GM12872 (cell line): ENCODE results near the gene POLR2E.

ENCODE experiments used
- CTCF ChIP-seq: IDR thresholded peaks from 3 replicates; pipeline ENCODE4 v1.5.1; 2011; ENCODE audit warnings: low read depth, mild to moderate bottlenecking, low read length, moderate library complexity; ENCODE audit not compliant: insufficient read depth

POLR2E gene

GRCh38 chr19:1050989-1051788 lies 44.0 kb downstream of the POLR2E start:
- TF ChIP-seq CTCF = no peak

DNA sequence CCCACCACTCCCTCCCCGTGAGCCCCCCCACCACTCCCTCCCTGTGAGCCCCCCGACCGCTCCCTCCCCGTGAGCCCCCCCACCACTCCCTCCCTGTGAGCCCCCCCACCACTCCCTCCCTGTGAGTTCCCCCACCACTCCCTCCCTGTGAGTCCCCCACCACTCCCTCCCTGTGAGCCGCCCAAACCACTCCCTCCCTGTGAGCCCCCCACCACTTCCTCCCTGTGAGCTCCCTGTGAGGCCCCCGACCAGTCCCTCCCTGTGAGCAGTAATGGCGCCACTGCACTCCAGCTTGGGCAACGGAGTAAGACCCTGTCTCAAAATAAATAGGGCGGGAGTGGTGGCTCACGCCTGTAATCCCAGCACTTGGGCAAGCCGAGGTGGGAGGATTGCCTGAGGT lies 45.4 kb downstream of the POLR2E start:
- no peak for TF ChIP-seq CTCF

GRCh38 chr19:1049106-1049505 lies 46.1 kb downstream of the POLR2E start:
- TF ChIP-seq CTCF = no peak

DNA sequence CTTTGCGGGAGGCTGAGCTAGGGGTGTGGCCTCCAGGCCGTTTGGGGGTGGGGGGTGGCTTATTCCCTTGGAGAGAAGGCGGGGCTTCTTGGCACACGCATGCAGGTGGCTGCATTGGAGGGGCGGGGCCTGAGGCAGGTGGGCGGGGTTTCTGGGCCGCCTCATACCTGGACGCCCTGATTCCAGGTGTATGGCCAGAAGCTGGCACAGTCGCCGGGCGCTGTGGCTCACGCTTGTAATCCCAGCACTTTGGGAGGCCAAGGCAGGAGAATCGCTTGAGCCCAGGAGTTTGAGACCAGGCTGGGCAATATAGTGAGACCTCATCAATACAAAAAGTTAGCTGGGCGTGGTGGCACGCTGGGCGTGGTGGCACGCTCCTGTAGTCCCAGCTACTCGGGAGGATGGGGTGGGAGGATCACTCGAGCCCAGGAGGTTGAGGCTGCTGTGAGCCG lies 47.5 kb downstream of the POLR2E start:
- no peak for TF ChIP-seq CTCF

DNA sequence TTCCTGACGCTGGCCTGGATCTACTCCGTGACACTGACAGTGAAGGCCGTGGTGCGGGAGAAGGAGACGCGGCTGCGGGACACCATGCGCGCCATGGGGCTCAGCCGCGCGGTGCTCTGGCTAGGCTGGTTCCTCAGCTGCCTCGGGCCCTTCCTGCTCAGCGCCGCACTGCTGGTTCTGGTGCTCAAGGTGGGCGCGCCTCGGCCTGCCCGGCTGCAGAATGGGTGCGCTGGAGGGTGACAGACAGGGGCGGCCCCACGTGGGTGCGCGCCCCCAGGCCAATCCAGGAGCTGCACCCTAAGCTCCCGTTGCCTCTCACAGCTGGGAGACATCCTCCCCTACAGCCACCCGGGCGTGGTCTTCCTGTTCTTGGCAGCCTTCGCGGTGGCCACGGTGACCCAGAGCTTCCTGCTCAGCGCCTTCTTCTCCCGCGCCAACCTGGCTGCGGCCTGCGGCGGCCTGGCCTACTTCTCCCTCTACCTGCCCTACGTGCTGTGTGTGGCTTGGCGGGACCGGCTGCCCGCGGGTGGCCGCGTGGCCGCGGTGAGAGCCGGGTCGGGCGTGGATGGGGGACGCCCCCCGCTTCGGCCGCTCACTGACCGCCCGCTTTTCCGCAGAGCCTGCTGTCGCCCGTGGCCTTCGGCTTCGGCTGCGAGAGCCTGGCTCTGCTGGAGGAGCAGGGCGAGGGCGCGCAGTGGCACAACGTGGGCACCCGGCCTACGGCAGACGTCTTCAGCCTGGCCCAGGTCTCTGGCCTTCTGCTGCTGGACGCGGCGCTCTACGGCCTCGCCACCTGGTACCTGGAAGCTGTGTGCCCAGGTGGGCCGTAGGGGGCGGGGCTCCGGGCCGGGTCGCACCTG lies 48.1 kb downstream of the POLR2E start:
- TF ChIP-seq CTCF = no peak

GRCh38 chr19:1046117-1046626 lies 49.0 kb downstream of the POLR2E start:
- no peak for TF ChIP-seq CTCF

GRCh38 chr19:1045247-1045603 lies 50.0 kb downstream of the POLR2E start:
- no peak for TF ChIP-seq CTCF
